ENCODE results near the gene RNU5B-1.
"Not testable (repeated sequence)": the region's sequence is repeated elsewhere in the genome, so short reads cannot be mapped to it uniquely, and the experiment has no call there.

Gene RNU5B-1

GRCh38 chr15:65344914-65345275, 40.4 kb downstream of the RNU5B-1 start:
- FAIRE-seq = no peak

- no peak for FAIRE-seq
These were observed 42.5 kb downstream of the RNU5B-1 start for GRCh38 chr15:65346856-65347598.

- FAIRE-seq = not testable (repeated sequence)
These were observed 43.3 kb downstream of the RNU5B-1 start for GRCh38 chr15:65347756-65348155.

GRCh38 chr15:65349338-65349737, 44.9 kb downstream of the RNU5B-1 start:
- FAIRE-seq = no peak

GRCh38 chr15:65351972-65352371, 47.5 kb downstream of the RNU5B-1 start:
- FAIRE-seq = not testable (repeated sequence)
